Peyer's patch (tissue), 4 donors: Measurements from ENCODE around the gene TMEM38A.

Experiments used
- CTCF ChIP-seq, 6 experiments: fragments of 450-650 bp in 4 of 6; fragments of 200-600 bp in 2 of 6; sonication (generic) in 1 of 6; IDR thresholded peaks; one replicate each; pipeline ENCODE4 v1.5.1; 2017 to 2019; ENCODE audit warnings: antibody characterized with exemption in 6 of 6, mild to moderate bottlenecking in 3 of 6, moderate library complexity in 1 of 6
- POLR2A ChIP-seq, 2 donors: fragments of 450-650 bp; IDR thresholded peaks; one replicate each; pipeline ENCODE4 v1.5.1; 2017; ENCODE audit warnings: antibody characterized with exemption in 2 of 2, mild to moderate bottlenecking in 2 of 2, moderate library complexity in 2 of 2

- no peak for TF ChIP-seq CTCF (IDR thresholded peaks at IDR 0.05)
- no peak for TF ChIP-seq POLR2A (IDR thresholded peaks at IDR 0.05)
Measured at GRCh38 chr19:16618248-16618647, 42.7 kb upstream of the TMEM38A start.
